ENCODE data around the gene TTC21B.

TTC21B gene

GRCh38 chr2:165827921-165828276 lies 125.7 kb downstream of the TTC21B start:
- DNase-seq = no peak

- no peak for DNase-seq
Measured at GRCh38 chr2:165827016-165827920, 126.3 kb downstream of the TTC21B start.

- no peak for DNase-seq
Measured at GRCh38 chr2:165825041-165825440, 128.5 kb downstream of the TTC21B start.

All from SW 1271 (cell line).